Psoas muscle (tissue), 8 donors: ENCODE measurements around the gene NASP. TPM values are rescaled to one million over a fixed set of nuclear protein-coding genes. Genes with fewer than 3 reads are reported as not detected.

Experiments
- ATAC-seq, 4 donors: fragments of 200-7000 bp; cut with Tn5 transposase; one replicate each; pipeline ENCODE4 v1.9.1; 2020; ENCODE audit warnings: moderate library complexity in 3 of 4, mild to moderate bottlenecking in 2 of 4
- DNase-seq, 2 donors: peaks; one replicate each; pipeline ENCODE4 v3.0.0-alpha.2; 2020
- H3K27ac ChIP-seq: fragments of 200-600 bp; one replicate; pipeline ENCODE4 v1.8.0; 2022
- H3K27me3 ChIP-seq, 3 donors: fragments of 200-600 bp in 1 of 3; one replicate each; pipeline versions ENCODE4 v1.6.1 to v1.8.0; 2013 to 2022; ENCODE audit warnings: low read length in 2 of 3, mild to moderate bottlenecking in 2 of 3, moderate library complexity in 1 of 3; ENCODE audit not compliant: insufficient read depth in 3 of 3
- H3K36me3 ChIP-seq, 2 donors: fragments of 200-600 bp in 1 of 2; one replicate each; pipeline versions ENCODE4 v1.6.1 to v1.8.0; 2013 to 2022; ENCODE audit warnings: low read depth in 1 of 2, mild to moderate bottlenecking in 1 of 2, moderate library complexity in 1 of 2; ENCODE audit not compliant: insufficient read depth in 1 of 2
- H3K4me1 ChIP-seq: fragments of 200-600 bp; one replicate; pipeline ENCODE4 v1.8.0; 2022
- H3K4me3 ChIP-seq: fragments of 200-600 bp; one replicate; pipeline ENCODE4 v1.8.0; 2022; ENCODE audit warnings: mild to moderate bottlenecking
- H3K9me3 ChIP-seq: fragments of 200-600 bp; one replicate; pipeline ENCODE4 v1.8.0; 2022
- CTCF ChIP-seq: fragments of 200-600 bp; IDR thresholded peaks from one replicate; pipeline ENCODE4 v1.8.0; 2022; ENCODE audit warnings: antibody characterized with exemption
- WGBS, 3 donors: extraction: QIAGEN DNeasy Blood & Tissue Kit; methylation state at CpG; one replicate each; pipeline versions ENCODE4 v1.1.6 to v1.1.7; 2013; 5-methylcytosine and 5-hydroxymethylcytosine counted together
- intact Hi-C, 2 donors: fragments of 100-400 bp; cut with DNase I; formaldehyde crosslinking; loops; one replicate each; pipeline versions ENCODE4 v1.11.0 to v1.14.2; 2022
- polyA plus RNA-seq, 3 donors: library from polyadenylated mRNA; stranded (reverse); fragments of 200-250 nt; gene quantifications; one replicate each; pipeline ENCODE4 v1.2.3, GENCODE V29; 2013
- total RNA-seq, 4 donors: library from RNA; stranded (reverse); fragmentation: NEBNext Ultra II Directional in 2 of 4; extraction: Animal tissue kit (Norgen Biotek cat#: 25700) in 2 of 4; gene quantifications; one replicate each; pipeline versions ENCODE4 v1.2.1 to v1.2.4, GENCODE V29; 2021 to 2023
- donor health status: healthy with polysubstance abuse.
- donor health status: DM: no; HTN: no; CAD: no; lungs with moderate emphysema.
- donor health status: Bipolar disorder and iron deficiency.
- donor health status: healthy.
- donor health status: DM: yes; HTN: yes; CAD: no.
- donor health status: DM: no; HTN: no; CAD: no.
- donor health status: DM: no; HTN: no; CAD: no.
- donor health status: DM: yes; HTN: yes; CAD: no.

The NASP gene
- total and polyA plus RNA-seq, 7 donors = 15.3 to 54.6 (median 28.6) TPM

- ATAC-seq (no peak), DNase-seq (no peak)
- WGBS, 3 donors = 95 to 96% (median 96%) methylated on average over 1 of the region's 1 CpG
- H3K9me3 ChIP-seq = no peaks in the 10 kb centered on the region
- intact Hi-C loops = no loop called here
- no peak overlapping the region for H3K4me3 ChIP-seq
- TF ChIP-seq CTCF = no peak
- H3K36me3 ChIP-seq = peaks cover 21 to 89% of the 10 kb centered on the region in 2 donors
- no peak overlapping the region for H3K27ac ChIP-seq
- no peaks in the 10 kb centered on the region for H3K27me3 ChIP-seq
- no peaks in the 10 kb centered on the region for H3K4me1 ChIP-seq
Observed at GRCh38 chr1:45640293-45640692, 56.5 kb downstream of the NASP start.

DNA sequence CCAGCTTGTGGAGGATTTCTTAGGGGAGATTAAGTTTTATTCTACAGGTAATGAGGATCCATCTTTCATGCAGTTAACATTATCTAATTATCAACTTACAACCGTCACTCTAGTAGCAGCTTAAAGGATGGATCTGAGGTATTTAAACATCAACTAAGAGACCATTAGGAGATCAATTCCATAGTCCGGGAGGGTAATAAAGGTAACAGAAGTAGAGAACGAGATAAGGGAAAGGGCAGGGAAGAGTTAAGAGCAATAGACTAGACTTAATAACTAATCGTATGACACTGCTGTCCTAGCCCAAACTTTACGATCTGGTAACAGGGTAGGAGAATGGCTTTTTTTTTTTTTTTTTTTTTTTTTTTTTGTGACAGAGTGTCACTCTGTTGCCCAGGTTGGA lies 59.5 kb downstream of the NASP start:
- no peak overlapping the region for H3K4me3 ChIP-seq
- 68 to 82% (median 78%) methylated on average over 5 of the region's 5 CpGs for WGBS, 3 donors
- H3K36me3 ChIP-seq = peaks cover 16 to 85% of the 10 kb centered on the region in 2 donors
- no peaks in the 10 kb centered on the region for H3K4me1 ChIP-seq
- ATAC-seq (no peak), DNase-seq (no peak)
- H3K27ac ChIP-seq = no peak overlapping the region
- no peak for TF ChIP-seq CTCF
- intact Hi-C loops = no loop called here
- H3K9me3 ChIP-seq = no peaks in the 10 kb centered on the region
- H3K27me3 ChIP-seq = no peaks in the 10 kb centered on the region

GRCh38 chr1:45643978-45644377 lies 60.1 kb downstream of the NASP start:
- no peak for DNase-seq
- no peaks in the 10 kb centered on the region for H3K9me3 ChIP-seq
- TF ChIP-seq CTCF = no peak
- peaks cover 12 to 84% of the 10 kb centered on the region in 2 donors for H3K36me3 ChIP-seq
- intact Hi-C loops = no loop called here
- H3K4me1 ChIP-seq = no peaks in the 10 kb centered on the region
- H3K27me3 ChIP-seq = no peaks in the 10 kb centered on the region
- peak in 1 of 4 donors; percentile 31 for ATAC-seq
- H3K27ac ChIP-seq = no peak overlapping the region
- no peak overlapping the region for H3K4me3 ChIP-seq

- no peaks in the 10 kb centered on the region for H3K27me3 ChIP-seq
- TF ChIP-seq CTCF = no peak
- 85 to 96% (median 87%) methylated on average over 2 of the region's 2 CpGs for WGBS, 3 donors
- ATAC-seq = no peak
- H3K4me3 ChIP-seq = no peak overlapping the region
- H3K27ac ChIP-seq = no peak overlapping the region
- peaks cover 9 to 84% of the 10 kb centered on the region in 2 donors for H3K36me3 ChIP-seq
- DNase-seq = no peak
- H3K4me1 ChIP-seq = no peaks in the 10 kb centered on the region
- no peaks in the 10 kb centered on the region for H3K9me3 ChIP-seq
- intact Hi-C loops = no loop called here
Observed at GRCh38 chr1:45644661-45645060, 60.8 kb downstream of the NASP start.

- Histone ChIP-seq H3K4me3 (no peak overlapping the region), H3K4me1 (peaks cover 15% of the 10 kb centered on the region), H3K27ac (no peak overlapping the region), H3K27me3 (no peaks in the 10 kb centered on the region), H3K9me3 (no peaks in the 10 kb centered on the region), H3K36me3 (peaks cover 2 to 85% of the 10 kb centered on the region in 2 donors)
- DNase-seq (no peak), ATAC-seq (no peak)
- TF ChIP-seq CTCF = no peak
- intact Hi-C loops = no loop called here
- 88 to 91% (median 89%) methylated on average over 9 of the region's 9 CpGs for WGBS, 3 donors
Observed at GRCh38 chr1:45647248-45648021, 63.6 kb downstream of the NASP start.
